ENCODE results near the gene CDKL2.
"Not testable (repeated sequence)": the region's sequence is repeated elsewhere in the genome, so short reads cannot be mapped to it uniquely, and the experiment has no call there.

Gene CDKL2

GRCh38 chr4:75630174-75630936, at the start of gene CDKL2:
Gene CDKL2, minus strand, starts transcription at chr4:75630528. Its CDS starts 4,540 bp downstream, at chr4:75625988.
- peak; percentile 90 for DNase-seq (ENCODE audit: low read depth)

- DNase-seq (ENCODE audit: low read depth) = no peak
Observed at GRCh38 chr4:75678965-75679364, 48.6 kb upstream of the CDKL2 start.

- no peak for DNase-seq (ENCODE audit: low read depth)
Observed at GRCh38 chr4:75678473-75678872, 48.1 kb upstream of the CDKL2 start.

- no peak for DNase-seq (ENCODE audit: low read depth)
Observed at GRCh38 chr4:75675004-75675531, 44.7 kb upstream of the CDKL2 start.

- no peak for DNase-seq (ENCODE audit: low read depth)
Observed at GRCh38 chr4:75673959-75674328, 43.6 kb upstream of the CDKL2 start.

GRCh38 chr4:75673027-75673958, 43.0 kb upstream of the CDKL2 start, which contains the start of gene G3BP2:
Gene G3BP2, minus strand, starts transcription at chr4:75673411. Its CDS starts 11,386 bp downstream, at chr4:75662025.
- peak; percentile 95 for DNase-seq (ENCODE audit: low read depth)

- DNase-seq (ENCODE audit: low read depth) = peak; percentile 66
Observed at GRCh38 chr4:75672461-75673026, 42.2 kb upstream of the CDKL2 start.

- DNase-seq (ENCODE audit: low read depth) = no peak
Observed at GRCh38 chr4:75671802-75672421, 41.6 kb upstream of the CDKL2 start.

GRCh38 chr4:75668596-75668995, 38.3 kb upstream of the CDKL2 start:
- DNase-seq (ENCODE audit: low read depth) = no peak

GRCh38 chr4:75667636-75668035, 37.3 kb upstream of the CDKL2 start:
- DNase-seq (ENCODE audit: low read depth) = not testable (repeated sequence)

GRCh38 chr4:75666299-75666698, 36.0 kb upstream of the CDKL2 start:
- DNase-seq (ENCODE audit: low read depth) = no peak

GRCh38 chr4:75664604-75665003, 34.3 kb upstream of the CDKL2 start:
- not testable (repeated sequence) for DNase-seq (ENCODE audit: low read depth)

GRCh38 chr4:75662626-75663025, 32.3 kb upstream of the CDKL2 start:
- no peak for DNase-seq (ENCODE audit: low read depth)

- DNase-seq (ENCODE audit: low read depth) = no peak
Observed at GRCh38 chr4:75660491-75660890, 30.2 kb upstream of the CDKL2 start.

- DNase-seq (ENCODE audit: low read depth) = no peak
Observed at GRCh38 chr4:75659512-75660031, 29.2 kb upstream of the CDKL2 start.

GRCh38 chr4:75658876-75659275, 28.5 kb upstream of the CDKL2 start:
- DNase-seq (ENCODE audit: low read depth) = no peak

- DNase-seq (ENCODE audit: low read depth) = no peak
Observed at GRCh38 chr4:75655562-75655961, 25.2 kb upstream of the CDKL2 start.

- DNase-seq (ENCODE audit: low read depth) = no peak
Observed at GRCh38 chr4:75654905-75655304, 24.6 kb upstream of the CDKL2 start.

GRCh38 chr4:75653845-75654503, 23.6 kb upstream of the CDKL2 start:
- DNase-seq (ENCODE audit: low read depth) = no peak

- no peak for DNase-seq (ENCODE audit: low read depth)
Observed at GRCh38 chr4:75644095-75644494, 13.8 kb upstream of the CDKL2 start.

GRCh38 chr4:75643651-75644050, 13.3 kb upstream of the CDKL2 start:
- DNase-seq (ENCODE audit: low read depth) = no peak
